Measurements from ENCODE around the gene RASGEF1B. TPM values are rescaled to one million over a fixed set of nuclear protein-coding genes. Genes with fewer than 3 reads are reported as not detected.
"Not testable (repeated sequence)": the region's sequence is repeated elsewhere in the genome, so short reads cannot be mapped to it uniquely, and the experiment has no call there.

The RASGEF1B gene
- total RNA-seq, 1 donor from 2014 or later: 0.34 TPM

GRCh38 chr4:81498046-81498445, 26.3 kb upstream of the RASGEF1B start:
- DNase-seq: no peak

DNA sequence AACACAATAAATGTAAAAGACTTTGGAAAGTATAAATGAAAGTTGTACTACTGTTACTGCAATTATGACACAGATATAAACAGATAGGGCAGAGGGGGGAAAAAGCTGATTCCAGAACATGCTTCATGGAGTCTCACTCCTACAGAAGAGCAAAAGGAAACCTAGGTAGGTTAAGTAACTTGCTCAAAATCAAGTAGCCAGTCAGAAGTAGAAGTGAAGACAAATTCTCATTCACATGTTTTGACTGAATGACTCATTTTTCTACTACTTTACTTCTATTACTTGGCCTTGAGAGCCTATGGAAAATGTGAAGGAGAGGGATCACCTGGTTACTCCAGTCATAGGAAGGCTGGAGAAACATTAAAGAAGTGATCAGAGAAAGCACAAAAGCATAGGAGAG, 23.6 kb upstream of the RASGEF1B start:
- DNase-seq: no peak

- no peak for DNase-seq
Observed at GRCh38 chr4:81494031-81494431, 22.3 kb upstream of the RASGEF1B start.

DNA sequence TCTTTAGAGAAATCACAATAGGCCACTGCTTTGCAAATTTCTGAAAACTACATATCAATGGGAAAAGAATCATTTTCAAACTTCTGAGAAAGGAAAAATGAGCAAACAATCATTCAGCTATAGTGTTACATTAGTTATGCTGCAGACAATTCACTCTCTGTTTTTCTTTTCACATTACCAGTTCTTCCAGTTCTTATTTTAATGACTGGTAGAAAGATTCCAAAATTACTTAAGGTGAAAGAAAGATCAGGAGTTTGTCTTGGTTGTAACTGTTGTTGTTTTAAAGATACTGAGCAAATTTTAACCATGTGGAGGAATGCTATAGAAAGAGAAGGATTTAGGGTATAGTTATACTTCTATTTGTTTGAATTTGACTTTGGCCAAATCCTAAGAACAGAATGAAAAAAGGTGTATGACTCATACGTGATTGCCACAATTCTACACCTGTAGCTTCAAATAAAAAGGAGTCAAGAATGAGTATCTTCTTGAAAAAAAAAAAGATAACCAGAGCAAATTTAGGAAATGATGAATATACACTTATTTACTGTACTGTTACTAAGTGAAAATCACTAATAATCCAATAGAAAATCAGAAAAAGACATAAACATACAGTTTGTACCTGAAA, 21.0 kb upstream of the RASGEF1B start:
- no peak for DNase-seq

- DNase-seq: no peak
Observed at GRCh38 chr4:81491943-81492342, 20.2 kb upstream of the RASGEF1B start.

GRCh38 chr4:81490403-81491160, 18.9 kb upstream of the RASGEF1B start:
- no peak for DNase-seq

DNA sequence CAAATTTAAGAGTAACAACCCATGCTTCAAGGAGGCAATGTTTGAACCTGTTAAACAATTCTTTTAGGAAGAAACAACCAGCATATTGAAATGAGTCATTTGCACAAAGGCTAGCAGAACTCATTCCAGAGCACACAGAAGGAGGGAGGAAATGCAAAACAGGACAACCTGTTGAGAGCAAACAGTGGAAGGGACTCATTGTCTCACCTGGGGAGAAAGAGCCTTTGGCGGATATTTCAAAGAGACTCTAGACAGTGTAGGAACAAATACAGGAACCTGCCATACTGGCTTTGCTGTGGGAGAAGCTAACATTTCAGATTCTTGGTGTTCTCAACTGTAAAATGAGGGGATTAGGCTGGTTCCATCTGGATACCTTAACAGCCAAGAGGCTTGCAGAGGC, 14.8 kb upstream of the RASGEF1B start:
- no peak for DNase-seq

GRCh38 chr4:81485310-81485980, 13.7 kb upstream of the RASGEF1B start:
- DNase-seq: no peak

- DNase-seq: no peak
Observed at GRCh38 chr4:81482326-81482725, 10.6 kb upstream of the RASGEF1B start.

GRCh38 chr4:81481151-81481550, 9.4 kb upstream of the RASGEF1B start:
- DNase-seq: no peak

- DNase-seq: not testable (repeated sequence)
Observed at GRCh38 chr4:81479573-81479972, 7.9 kb upstream of the RASGEF1B start.

GRCh38 chr4:81473331-81474265, 1.9 kb upstream of the RASGEF1B start:
- DNase-seq: not testable (repeated sequence)

GRCh38 chr4:81472281-81473182, 825 bp upstream of the RASGEF1B start:
- peak; percentile 55 for DNase-seq

- no peak for DNase-seq
Observed at GRCh38 chr4:81471298-81471587, 464 bp downstream of the RASGEF1B start.

- no peak for DNase-seq
Observed at GRCh38 chr4:81470456-81471297, 1.0 kb downstream of the RASGEF1B start.

DNA sequence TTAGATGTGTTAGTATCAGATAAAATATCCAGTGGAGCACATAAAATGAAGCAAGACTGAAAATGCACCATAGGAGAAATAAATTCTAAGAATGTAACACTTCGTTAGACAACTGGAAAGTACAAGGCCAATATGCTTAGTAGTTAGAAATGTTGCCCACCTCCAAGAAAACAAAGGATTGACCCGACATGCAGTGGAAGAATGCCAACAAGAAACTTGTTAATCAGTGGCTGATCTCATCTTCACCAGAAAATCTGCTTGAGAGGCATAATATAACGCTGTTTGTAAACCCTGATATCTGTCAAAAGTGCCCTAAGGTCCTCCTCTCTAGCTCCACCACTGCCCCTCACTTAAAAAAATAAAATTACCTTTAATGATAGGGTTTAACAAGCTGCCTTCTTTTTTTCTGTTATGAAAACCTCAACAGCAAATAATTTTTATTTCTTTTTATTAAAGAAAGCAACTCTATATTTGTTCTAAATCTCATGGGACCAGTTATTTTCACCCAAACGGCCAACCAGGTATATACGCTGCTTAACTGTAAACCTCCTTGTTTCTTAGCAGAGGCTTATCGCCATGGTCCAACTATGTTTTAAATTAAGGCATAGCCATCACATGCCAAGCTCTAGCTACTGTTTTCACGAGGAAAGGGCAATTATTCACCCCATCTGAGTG, 1.8 kb downstream of the RASGEF1B start:
- no peak for DNase-seq

- DNase-seq: no peak
Observed at GRCh38 chr4:81468678-81469077, 3.0 kb downstream of the RASGEF1B start.

GRCh38 chr4:81467672-81467964, 4.1 kb downstream of the RASGEF1B start:
- no peak for DNase-seq

DNA sequence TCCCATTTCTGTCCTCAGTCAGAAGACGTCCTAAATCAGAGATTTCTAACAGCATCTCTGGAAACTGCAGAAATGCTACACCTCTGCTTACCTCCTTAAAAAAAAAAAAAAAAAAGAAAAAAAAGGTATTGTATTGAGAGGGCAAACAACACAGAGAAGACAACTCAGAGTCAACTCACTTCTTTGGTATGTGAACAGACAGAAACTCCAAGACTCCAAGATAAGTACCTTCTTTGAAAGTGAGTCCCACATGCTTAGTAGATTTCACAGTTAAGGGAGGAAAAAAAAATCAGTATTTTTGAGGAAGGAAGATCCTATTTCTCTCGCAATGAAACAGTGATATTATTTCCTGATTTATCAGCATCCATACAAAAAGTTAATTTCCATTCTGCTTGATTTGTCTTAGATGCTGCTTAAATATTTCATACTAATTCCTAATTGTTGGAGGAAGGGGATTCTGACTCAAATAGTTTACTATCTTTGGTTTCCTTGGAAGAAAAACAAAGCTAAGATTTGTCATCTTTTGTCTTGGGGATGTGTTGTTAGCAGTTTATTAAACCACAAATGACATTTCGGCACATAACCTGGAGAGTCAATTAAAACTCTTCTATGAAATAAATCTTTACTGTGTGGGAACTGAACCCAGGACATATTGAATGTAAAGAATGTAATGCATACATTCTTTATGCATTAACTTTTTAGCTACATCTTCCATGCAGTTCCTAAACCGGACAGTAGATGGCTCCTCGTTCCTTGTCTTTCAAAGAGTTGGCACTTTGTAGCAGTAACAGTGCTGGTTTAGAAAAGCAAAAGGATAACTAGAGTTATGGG, 4.7 kb downstream of the RASGEF1B start:
- DNase-seq: peak; percentile 79

Data from dermis blood vessel endothelial cell (primary cell).